HG03575 (cell line): ENCODE results near the gene ATP8A1.
"Not testable (repeated sequence)": the region's sequence is repeated elsewhere in the genome, so short reads cannot be mapped to it uniquely, and the experiment has no call there.

Source experiments
- ATAC-seq: cut with Tn5 transposase; IDR thresholded peaks from one replicate; pipeline ENCODE4 v1.9.1; 2021; ENCODE audit not compliant: unreplicated experiment, insufficient number of reproducible peaks, low FRiP score; ENCODE audit errors: extremely low read depth

ATP8A1 gene

DNA sequence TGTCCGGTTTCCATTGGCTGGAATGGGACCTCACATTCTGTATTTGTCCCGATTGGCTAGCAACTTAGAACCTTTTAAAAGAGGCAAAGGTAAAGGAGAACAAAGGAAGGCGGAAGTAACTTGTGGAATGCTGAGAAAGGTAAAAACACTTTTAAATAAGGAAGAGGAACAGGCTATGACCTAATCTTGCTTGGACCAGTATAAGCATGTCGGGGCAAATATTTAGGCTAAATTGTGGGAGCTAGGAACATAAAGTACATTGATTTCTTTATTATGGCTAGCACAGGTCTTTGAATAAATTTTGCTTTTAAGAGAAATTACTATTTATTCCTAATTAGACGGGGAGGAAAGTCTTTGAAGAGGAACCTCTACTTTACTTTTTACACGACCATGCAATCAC, 170.7 kb downstream of the ATP8A1 start:
- ATAC-seq = not testable (repeated sequence)

GRCh38 chr4:42484630-42485029, 172.3 kb downstream of the ATP8A1 start:
- no peak for ATAC-seq

- no peak for ATAC-seq
Observed at GRCh38 chr4:42483426-42484379, 173.2 kb downstream of the ATP8A1 start.

DNA sequence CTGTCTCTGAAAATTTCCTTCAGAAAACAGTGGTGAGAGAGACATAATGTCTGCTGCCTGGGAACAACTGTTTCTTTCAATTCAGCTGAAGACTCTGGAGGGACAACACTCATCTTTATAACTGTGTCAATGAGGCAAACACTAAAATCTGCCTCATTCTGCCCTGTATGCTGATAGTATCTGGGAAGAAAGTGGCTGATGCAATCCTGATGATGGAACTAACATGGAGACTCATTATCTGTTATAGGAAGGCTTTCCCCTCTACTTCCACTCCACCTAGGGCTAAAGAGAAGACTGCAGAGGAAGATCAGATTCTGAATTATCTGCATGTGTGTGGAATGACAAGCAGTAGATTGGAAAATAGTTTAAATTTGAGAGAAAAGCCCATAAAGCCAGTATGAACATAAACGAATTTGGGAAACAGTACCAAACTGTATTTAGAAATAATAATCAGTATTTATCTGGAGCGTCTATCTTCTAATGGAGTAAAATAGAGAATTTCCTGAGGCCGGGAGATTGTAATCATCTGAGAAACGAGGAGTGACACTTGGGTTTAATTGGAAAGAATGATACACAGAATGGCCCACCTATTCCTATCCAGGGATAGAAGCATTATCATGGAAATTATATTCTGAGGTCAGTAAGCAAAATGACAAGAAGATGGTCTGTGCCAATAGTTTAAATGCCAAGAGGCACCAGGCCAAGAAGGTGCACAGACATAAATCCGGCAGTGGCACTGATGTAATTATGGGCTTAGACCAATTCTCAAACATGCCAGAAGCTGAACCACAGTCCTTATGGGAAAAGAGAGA, 174.2 kb downstream of the ATP8A1 start:
- no peak for ATAC-seq

DNA sequence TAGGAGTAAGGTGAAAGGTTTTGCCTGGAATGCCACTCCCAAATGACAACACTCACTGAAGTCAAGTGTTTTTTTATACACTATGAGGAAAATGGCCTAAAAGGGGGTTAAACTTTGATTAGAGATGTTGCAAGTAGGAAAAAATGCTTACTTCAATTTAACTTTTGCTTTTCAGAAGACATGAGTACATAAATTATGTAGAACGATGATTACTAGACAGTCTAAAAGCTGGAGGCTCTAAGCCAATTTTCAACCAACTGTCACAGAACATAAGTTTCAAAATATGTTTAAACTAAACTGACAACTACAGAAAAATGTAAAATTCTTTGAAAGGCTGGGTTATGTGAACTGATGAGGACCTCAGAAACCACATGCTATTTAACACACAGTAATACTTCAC, 176.2 kb downstream of the ATP8A1 start:
- ATAC-seq = no peak

- no peak for ATAC-seq
Observed at GRCh38 chr4:42480281-42480680, 176.6 kb downstream of the ATP8A1 start.

GRCh38 chr4:42478946-42479345, 178.0 kb downstream of the ATP8A1 start:
- ATAC-seq = no peak

GRCh38 chr4:42478509-42478908, 178.4 kb downstream of the ATP8A1 start:
- ATAC-seq = no peak

DNA sequence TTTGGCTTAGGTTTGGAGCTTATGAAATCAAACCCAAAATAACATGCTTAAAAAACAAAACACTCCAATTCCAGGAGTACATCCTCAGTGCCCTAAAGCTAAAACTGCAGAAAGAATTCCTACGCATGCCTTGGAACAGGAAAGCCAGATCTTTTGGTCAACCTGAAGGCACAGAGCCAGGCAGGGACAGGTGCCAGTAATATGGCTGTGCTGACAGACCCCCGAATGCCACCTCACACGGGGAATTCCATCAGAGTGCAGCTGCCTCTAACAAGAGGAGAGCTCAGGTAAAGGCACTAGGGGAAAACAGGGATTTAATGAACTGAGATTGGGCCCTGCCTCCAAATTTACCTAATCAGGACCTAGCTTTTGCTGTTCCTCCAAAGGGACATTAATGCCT, 182.5 kb downstream of the ATP8A1 start:
- ATAC-seq = no peak

- no peak for ATAC-seq
Observed at GRCh38 chr4:42473071-42473684, 183.7 kb downstream of the ATP8A1 start.

- no peak for ATAC-seq
Observed at GRCh38 chr4:42471896-42472295, 185.0 kb downstream of the ATP8A1 start.

DNA sequence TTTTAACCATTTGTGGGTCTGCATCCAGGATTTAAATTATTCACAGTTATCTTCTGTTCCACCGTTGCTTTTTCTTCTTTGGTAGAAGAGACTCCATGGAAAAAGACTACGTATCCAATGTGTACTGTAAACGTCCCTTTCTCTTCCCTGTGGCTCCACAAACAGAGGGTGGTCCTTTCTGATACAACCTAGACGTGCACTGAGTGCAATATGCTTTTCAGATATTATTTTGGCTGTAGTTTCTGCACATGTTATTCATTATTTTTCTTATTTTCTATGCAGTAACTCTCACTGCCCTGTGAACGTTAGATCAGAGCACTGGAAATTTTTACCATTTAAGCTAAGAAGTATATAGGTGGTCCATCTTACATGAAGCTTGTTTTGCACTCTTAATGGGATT, 186.9 kb downstream of the ATP8A1 start:
- ATAC-seq = no peak

DNA sequence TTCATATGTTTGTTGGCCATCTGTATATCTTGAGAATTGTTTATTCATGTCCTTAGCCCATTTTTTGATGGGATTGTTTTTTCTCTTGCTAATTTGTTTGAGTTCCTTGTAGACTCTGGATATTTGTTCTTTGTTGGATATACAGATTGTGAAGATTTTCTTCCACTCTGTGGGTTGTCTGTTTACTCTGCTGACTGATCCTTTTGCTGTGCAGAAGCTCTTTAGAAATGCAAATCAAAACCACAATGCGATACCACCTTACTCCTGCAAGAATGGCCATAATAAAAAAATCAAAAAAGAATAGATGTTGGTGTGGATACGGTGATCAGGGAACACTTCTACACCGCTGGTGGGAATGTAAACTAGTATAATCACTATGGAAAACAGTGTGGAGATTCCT, 189.1 kb downstream of the ATP8A1 start:
- not testable (repeated sequence) for ATAC-seq

DNA sequence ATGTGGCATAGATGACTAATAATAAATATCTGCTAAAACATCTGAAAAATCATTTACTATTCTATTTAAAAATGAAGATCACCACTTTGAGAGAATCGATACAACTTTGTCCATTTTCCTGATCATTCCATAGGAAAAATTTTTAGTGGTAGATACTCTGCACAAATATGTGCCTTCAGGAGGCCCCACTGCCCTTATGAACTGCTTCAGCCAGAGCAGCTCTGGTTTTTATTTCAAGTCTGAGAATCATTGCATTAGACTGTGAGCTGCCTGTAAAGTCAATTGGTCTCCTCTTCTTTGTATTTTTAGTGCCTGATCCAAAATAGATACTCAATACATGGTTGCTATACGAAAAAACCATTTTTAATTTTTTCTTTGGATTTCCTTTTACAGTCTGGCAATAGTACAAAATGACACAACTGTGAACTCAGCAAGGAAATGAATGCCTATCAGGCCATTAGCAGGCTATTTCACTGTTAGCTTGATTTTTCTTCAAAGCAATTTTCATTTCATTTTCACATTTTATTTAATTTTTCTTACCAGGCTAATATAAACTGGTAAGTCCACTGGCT, 190.5 kb downstream of the ATP8A1 start:
- no peak for ATAC-seq

- ATAC-seq = no peak
Observed at GRCh38 chr4:42464550-42465094, 192.3 kb downstream of the ATP8A1 start.

- not testable (repeated sequence) for ATAC-seq
Observed at GRCh38 chr4:42461216-42461615, 195.7 kb downstream of the ATP8A1 start.

DNA sequence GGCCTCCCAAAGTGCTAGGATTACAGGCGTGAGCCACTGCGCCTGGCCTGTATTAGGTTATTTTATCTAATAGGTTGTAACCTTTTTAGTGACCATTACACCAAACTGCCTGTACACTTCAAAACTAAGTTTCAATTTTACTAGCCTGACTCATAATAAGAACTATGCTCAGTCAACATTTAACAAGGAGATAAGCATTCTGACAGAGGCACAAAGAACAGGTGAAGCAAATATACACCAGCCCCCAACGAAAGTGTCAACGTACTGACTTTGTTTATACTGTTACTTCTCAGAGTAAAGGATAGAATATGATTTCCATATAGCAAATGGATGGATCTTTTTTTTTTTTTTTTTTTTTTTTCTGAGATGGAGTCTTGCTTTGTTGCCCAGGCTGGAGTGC, 196.9 kb downstream of the ATP8A1 start:
- peak; percentile 94 for ATAC-seq

GRCh38 chr4:42458657-42459056, 198.2 kb downstream of the ATP8A1 start:
- ATAC-seq = no peak
